ENCODE results near the gene ZNF823.
"Not testable (repeated sequence)": the region's sequence is repeated elsewhere in the genome, so short reads cannot be mapped to it uniquely, and the experiment has no call there.

The ZNF823 gene

GRCh38 chr19:11738746-11739620, at the start of gene ZNF823:
Gene ZNF823, minus strand, starts transcription at chr19:11738946. Its CDS starts 127 bp downstream, at chr19:11738819.
- peak; percentile 99 for DNase-seq

- DNase-seq = no peak
Measured at GRCh38 chr19:11787536-11787935, 48.8 kb upstream of the ZNF823 start.

- no peak for DNase-seq
Measured at GRCh38 chr19:11784356-11784755, 45.6 kb upstream of the ZNF823 start.

- no peak for DNase-seq
Measured at GRCh38 chr19:11783767-11784166, 45.0 kb upstream of the ZNF823 start.

GRCh38 chr19:11781295-11782057, 42.7 kb upstream of the ZNF823 start:
- DNase-seq = no peak

- no peak for DNase-seq
Measured at GRCh38 chr19:11780431-11781020, 41.8 kb upstream of the ZNF823 start.

- not testable (repeated sequence) for DNase-seq
Measured at GRCh38 chr19:11776669-11777068, 37.9 kb upstream of the ZNF823 start.

- DNase-seq = not testable (repeated sequence)
Measured at GRCh38 chr19:11771520-11771919, 32.8 kb upstream of the ZNF823 start.

GRCh38 chr19:11769995-11770394, 31.2 kb upstream of the ZNF823 start:
- DNase-seq = no peak

- DNase-seq = peak; percentile 45
Measured at GRCh38 chr19:11767633-11768133, 28.9 kb upstream of the ZNF823 start.

GRCh38 chr19:11766597-11767591, 28.1 kb upstream of the ZNF823 start, which contains the start of gene ZNF441:
Gene ZNF441, plus strand, starts transcription at chr19:11767000. Its CDS starts 194 bp downstream, at chr19:11767194.
- DNase-seq = peak; percentile 99

GRCh38 chr19:11763611-11764010, 24.9 kb upstream of the ZNF823 start:
- no peak for DNase-seq

GRCh38 chr19:11763117-11763516, 24.4 kb upstream of the ZNF823 start:
- DNase-seq = no peak

- no peak for DNase-seq
Measured at GRCh38 chr19:11759805-11760204, 21.1 kb upstream of the ZNF823 start.

GRCh38 chr19:11756965-11757364, 18.2 kb upstream of the ZNF823 start:
- DNase-seq = no peak

- no peak for DNase-seq
Measured at GRCh38 chr19:11754663-11755062, 15.9 kb upstream of the ZNF823 start.

- DNase-seq = no peak
Measured at GRCh38 chr19:11752244-11752736, 13.5 kb upstream of the ZNF823 start.

- no peak for DNase-seq
Measured at GRCh38 chr19:11749751-11750150, 11.0 kb upstream of the ZNF823 start.

- no peak for DNase-seq
Measured at GRCh38 chr19:11747277-11747676, 8.5 kb upstream of the ZNF823 start.

- no peak for DNase-seq
Measured at GRCh38 chr19:11745869-11746268, 7.1 kb upstream of the ZNF823 start.

GRCh38 chr19:11737964-11738745, 591 bp downstream of the ZNF823 start:
- DNase-seq = peak; percentile 61
